Activated naive CD4-positive, alpha-beta T cell treated with anti-CD3 and anti-CD28 coated beads for 36 hours (primary cell): ENCODE results near the gene OTUB1. TPM values are rescaled to one million over a fixed set of nuclear protein-coding genes. Genes with fewer than 3 reads are reported as not detected.

Experiments
- CTCF ChIA-PET: fragments of 350-600 bp; sonication (Branson Sonifier 250); formaldehyde crosslinking; loops from one replicate; lab custom pipeline; 2021; ENCODE audit warnings: antibody characterized with exemption; lab: Charles Lee
- DNase-seq: peaks from one replicate; pipeline ENCODE4 v3.0.0-alpha.2; 2020
- H3K27ac Mint-ChIP-seq: one replicate; pipeline ENCODE4 v1.8.0; 2021; ENCODE audit warnings: mild to moderate bottlenecking, mixed read lengths
- H3K27me3 Mint-ChIP-seq: one replicate; pipeline ENCODE4 v1.8.0; 2021; ENCODE audit warnings: low read depth, mixed read lengths
- H3K36me3 Mint-ChIP-seq: one replicate; pipeline ENCODE4 v1.8.0; 2021; ENCODE audit warnings: low read depth, mixed read lengths
- H3K4me1 Mint-ChIP-seq: one replicate; pipeline ENCODE4 v1.8.0; 2021; ENCODE audit warnings: low read depth, mixed read lengths
- H3K4me3 Mint-ChIP-seq: one replicate; pipeline ENCODE4 v1.8.0; 2021; ENCODE audit warnings: mild to moderate bottlenecking, moderate library complexity, mixed read lengths
- H3K9me3 Mint-ChIP-seq: one replicate; pipeline ENCODE4 v1.8.0; 2021; ENCODE audit warnings: mixed read lengths
- intact Hi-C: fragments of 100-400 bp; cut with micrococcal nuclease; formaldehyde crosslinking; loops from one replicate; pipeline ENCODE4 v1.15.1; 2023
- total RNA-seq, 2 experiments: library from RNA; stranded (reverse); gene quantifications; one replicate each; pipeline ENCODE4 v1.2.3, GENCODE V29; 2021

OTUB1 gene
- total RNA-seq, 2 experiments from 2014 or later = 61.9 to 63.0 TPM

DNA sequence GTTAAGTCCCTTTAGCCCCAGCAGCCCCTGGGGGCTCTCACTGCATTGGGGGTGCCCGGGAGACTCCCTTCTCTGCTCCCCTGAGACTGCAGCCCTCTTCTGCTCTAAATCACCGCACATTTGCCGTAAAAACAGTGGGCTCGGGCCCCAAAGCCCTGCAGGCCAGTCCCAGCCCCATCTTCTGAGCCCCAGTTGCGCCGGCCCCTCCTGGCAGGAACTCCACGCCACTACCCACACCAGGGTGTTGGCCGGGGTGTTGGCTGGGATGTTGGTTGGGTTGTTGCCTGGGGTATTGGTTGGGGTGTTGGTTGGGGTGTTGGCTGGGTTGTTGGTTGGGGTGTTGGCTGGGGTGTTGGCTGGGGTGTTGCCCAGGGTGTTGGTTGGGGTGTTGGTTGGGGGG lies 23.5 kb downstream of the OTUB1 start:
- peaks cover 9% of the 10 kb centered on the region for H3K9me3 Mint-ChIP-seq
- CTCF ChIA-PET = no interaction called here
- H3K27me3 Mint-ChIP-seq = peaks cover 29% of the 10 kb centered on the region
- H3K27ac Mint-ChIP-seq = no peak overlapping the region
- H3K36me3 Mint-ChIP-seq = peaks cover 4% of the 10 kb centered on the region
- intact Hi-C loops = no loop called here
- peaks cover 13% of the 10 kb centered on the region for H3K4me1 Mint-ChIP-seq
- no peak for DNase-seq
- no peak overlapping the region for H3K4me3 Mint-ChIP-seq

DNA sequence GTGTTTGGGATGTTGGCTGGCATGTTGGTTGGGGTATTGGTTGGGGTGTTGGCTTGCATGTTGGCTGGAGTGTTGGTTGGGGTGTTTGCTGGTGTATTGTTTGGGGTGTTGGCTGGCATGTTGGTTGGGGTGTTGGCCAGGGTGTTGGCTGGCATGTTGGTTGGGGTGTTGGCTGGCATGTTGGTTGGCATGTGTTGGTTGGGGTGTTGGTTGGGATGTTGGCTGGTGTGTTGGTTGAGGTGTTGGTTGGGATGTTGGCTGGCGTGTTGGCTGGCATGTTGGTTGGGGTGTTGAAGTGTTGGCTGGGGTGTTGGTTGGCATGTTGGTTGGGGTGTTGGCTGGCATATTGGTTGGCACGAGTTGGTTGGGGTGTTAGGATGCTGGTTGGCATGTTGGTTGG lies 24.5 kb downstream of the OTUB1 start:
- intact Hi-C loops = no loop called here
- Mint-ChIP-seq H3K27ac (no peak overlapping the region), H3K4me3 (no peak overlapping the region), H3K27me3 (peaks cover 27% of the 10 kb centered on the region), H3K4me1 (peaks cover 13% of the 10 kb centered on the region), H3K36me3 (peaks cover 4% of the 10 kb centered on the region), H3K9me3 (peaks cover 9% of the 10 kb centered on the region)
- no peak for DNase-seq
- CTCF ChIA-PET = no interaction called here

DNA sequence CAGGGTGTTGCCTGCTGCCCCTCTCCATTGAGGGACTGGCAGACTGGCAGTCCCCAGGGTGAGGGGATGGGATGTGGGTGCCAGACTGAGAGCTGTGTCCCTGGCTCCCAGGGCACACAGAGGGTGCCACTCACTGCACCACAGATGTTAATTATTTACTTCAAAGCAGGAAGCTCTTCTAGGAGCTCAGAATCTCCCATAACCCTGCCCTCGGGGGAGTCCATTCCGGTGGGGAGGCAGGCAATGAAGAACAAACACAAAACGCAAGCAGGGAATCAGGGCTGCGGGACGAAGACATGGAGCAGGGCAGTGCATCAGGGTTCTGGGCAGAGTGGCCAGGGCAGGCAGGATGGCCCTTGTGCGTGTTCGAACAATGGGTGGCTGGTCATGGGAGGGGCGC lies 25.1 kb downstream of the OTUB1 start:
- Mint-ChIP-seq H3K27ac (no peak overlapping the region), H3K4me1 (peaks cover 13% of the 10 kb centered on the region), H3K27me3 (peaks cover 23% of the 10 kb centered on the region), H3K9me3 (peaks cover 9% of the 10 kb centered on the region), H3K36me3 (peaks cover 4% of the 10 kb centered on the region), H3K4me3 (no peak overlapping the region)
- DNase-seq = no peak
- intact Hi-C loops = no loop called here
- CTCF ChIA-PET = no interaction called here

GRCh38 chr11:64013141-64013896 lies 27.1 kb downstream of the OTUB1 start:
- Mint-ChIP-seq H3K36me3 (peaks cover 4% of the 10 kb centered on the region), H3K27ac (no peak overlapping the region), H3K27me3 (peaks cover 5% of the 10 kb centered on the region), H3K9me3 (peaks cover 9% of the 10 kb centered on the region), H3K4me1 (no peaks in the 10 kb centered on the region), H3K4me3 (no peak overlapping the region)
- CTCF ChIA-PET = no interaction called here
- DNase-seq = no peak
- intact Hi-C loops = no loop called here

DNA sequence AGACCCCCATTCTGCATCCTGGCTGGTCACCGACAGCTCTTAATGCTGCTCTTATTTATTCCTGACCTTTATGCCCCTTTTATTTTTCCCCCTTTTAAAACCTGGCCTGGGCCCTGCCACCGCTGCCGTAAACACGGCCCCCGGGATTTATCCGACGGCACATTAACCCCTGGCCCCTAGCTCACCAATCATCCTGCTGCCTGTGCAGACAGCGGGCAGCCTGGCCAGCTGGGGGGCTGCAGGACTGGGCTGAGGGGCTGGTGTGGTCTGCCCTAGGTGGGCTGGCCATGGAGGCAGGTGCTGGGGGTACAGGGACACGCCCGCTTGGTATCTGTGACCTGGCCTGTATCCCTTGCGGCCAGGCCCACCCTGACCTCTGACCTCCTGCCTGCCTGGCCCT lies 28.1 kb downstream of the OTUB1 start:
- peaks cover 4% of the 10 kb centered on the region for H3K36me3 Mint-ChIP-seq
- DNase-seq = no peak
- intact Hi-C loops = loop anchor here (2.0 kb wide), 1 partner anchor 26 kb away; no protein-coding TSS in a partner anchor
- H3K27ac Mint-ChIP-seq = no peak overlapping the region
- no peaks in the 10 kb centered on the region for H3K27me3 Mint-ChIP-seq
- H3K9me3 Mint-ChIP-seq = peaks cover 9% of the 10 kb centered on the region
- H3K4me3 Mint-ChIP-seq = no peak overlapping the region
- no peaks in the 10 kb centered on the region for H3K4me1 Mint-ChIP-seq
- CTCF ChIA-PET = no interaction called here

DNA sequence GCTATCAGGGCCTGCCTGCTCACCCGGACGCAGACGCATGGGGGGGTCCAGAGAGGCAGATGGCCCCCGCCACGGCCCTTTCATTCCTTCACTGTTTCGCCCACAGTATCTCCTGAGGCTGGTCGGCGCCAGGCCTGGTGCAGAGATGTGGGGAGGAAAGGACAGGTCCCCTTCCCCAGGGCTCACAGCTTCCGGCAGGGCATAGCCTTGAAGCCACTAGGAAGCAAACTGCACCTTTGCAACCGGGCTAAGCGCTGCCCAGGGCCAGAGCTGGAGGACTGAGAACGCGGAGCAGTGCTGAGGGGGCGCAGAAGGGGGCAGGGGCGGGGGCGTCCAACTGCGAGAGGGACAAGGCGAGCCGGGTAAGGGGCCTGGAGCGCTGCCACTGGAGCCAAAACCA lies 29.3 kb downstream of the OTUB1 start:
- peaks cover 4% of the 10 kb centered on the region for H3K36me3 Mint-ChIP-seq
- no peak overlapping the region for H3K4me3 Mint-ChIP-seq
- no peak for DNase-seq
- CTCF ChIA-PET = interaction anchor here (1.4 kb wide), 1 partner anchor 15 kb away, joined by 5 read pairs; no protein-coding TSS in a partner anchor
- H3K4me1 Mint-ChIP-seq = no peaks in the 10 kb centered on the region
- H3K27me3 Mint-ChIP-seq = no peaks in the 10 kb centered on the region
- H3K27ac Mint-ChIP-seq = no peak overlapping the region
- intact Hi-C loops = loop anchor here (2.0 kb wide), 1 partner anchor 27 kb away; no protein-coding TSS in a partner anchor
- H3K9me3 Mint-ChIP-seq = peaks cover 4% of the 10 kb centered on the region

GRCh38 chr11:64015935-64016845 lies 30.0 kb downstream of the OTUB1 start:
- no peaks in the 10 kb centered on the region for H3K27me3 Mint-ChIP-seq
- no peak overlapping the region for H3K27ac Mint-ChIP-seq
- H3K36me3 Mint-ChIP-seq = no peaks in the 10 kb centered on the region
- intact Hi-C loops = loop anchor here (2.0 kb wide), 1 partner anchor 27 kb away; no protein-coding TSS in a partner anchor
- H3K4me1 Mint-ChIP-seq = no peaks in the 10 kb centered on the region
- CTCF ChIA-PET = interaction anchor here (1.4 kb wide), 1 partner anchor 15 kb away, joined by 5 read pairs; no protein-coding TSS in a partner anchor
- DNase-seq = no peak
- H3K4me3 Mint-ChIP-seq = no peak overlapping the region
- no peaks in the 10 kb centered on the region for H3K9me3 Mint-ChIP-seq

GRCh38 chr11:64017945-64018224 lies 31.6 kb downstream of the OTUB1 start:
- Mint-ChIP-seq H3K9me3 (no peaks in the 10 kb centered on the region), H3K4me3 (no peak overlapping the region), H3K27ac (no peak overlapping the region), H3K27me3 (no peaks in the 10 kb centered on the region), H3K36me3 (no peaks in the 10 kb centered on the region), H3K4me1 (no peaks in the 10 kb centered on the region)
- CTCF ChIA-PET = no interaction called here
- intact Hi-C loops = no loop called here
- no peak for DNase-seq

- no peak overlapping the region for H3K4me3 Mint-ChIP-seq
- H3K36me3 Mint-ChIP-seq = no peaks in the 10 kb centered on the region
- CTCF ChIA-PET = no interaction called here
- intact Hi-C loops = no loop called here
- no peaks in the 10 kb centered on the region for H3K4me1 Mint-ChIP-seq
- no peak for DNase-seq
- no peaks in the 10 kb centered on the region for H3K27me3 Mint-ChIP-seq
- H3K27ac Mint-ChIP-seq = no peak overlapping the region
- no peaks in the 10 kb centered on the region for H3K9me3 Mint-ChIP-seq
Measured at GRCh38 chr11:64018310-64018709, 32.1 kb downstream of the OTUB1 start.

DNA sequence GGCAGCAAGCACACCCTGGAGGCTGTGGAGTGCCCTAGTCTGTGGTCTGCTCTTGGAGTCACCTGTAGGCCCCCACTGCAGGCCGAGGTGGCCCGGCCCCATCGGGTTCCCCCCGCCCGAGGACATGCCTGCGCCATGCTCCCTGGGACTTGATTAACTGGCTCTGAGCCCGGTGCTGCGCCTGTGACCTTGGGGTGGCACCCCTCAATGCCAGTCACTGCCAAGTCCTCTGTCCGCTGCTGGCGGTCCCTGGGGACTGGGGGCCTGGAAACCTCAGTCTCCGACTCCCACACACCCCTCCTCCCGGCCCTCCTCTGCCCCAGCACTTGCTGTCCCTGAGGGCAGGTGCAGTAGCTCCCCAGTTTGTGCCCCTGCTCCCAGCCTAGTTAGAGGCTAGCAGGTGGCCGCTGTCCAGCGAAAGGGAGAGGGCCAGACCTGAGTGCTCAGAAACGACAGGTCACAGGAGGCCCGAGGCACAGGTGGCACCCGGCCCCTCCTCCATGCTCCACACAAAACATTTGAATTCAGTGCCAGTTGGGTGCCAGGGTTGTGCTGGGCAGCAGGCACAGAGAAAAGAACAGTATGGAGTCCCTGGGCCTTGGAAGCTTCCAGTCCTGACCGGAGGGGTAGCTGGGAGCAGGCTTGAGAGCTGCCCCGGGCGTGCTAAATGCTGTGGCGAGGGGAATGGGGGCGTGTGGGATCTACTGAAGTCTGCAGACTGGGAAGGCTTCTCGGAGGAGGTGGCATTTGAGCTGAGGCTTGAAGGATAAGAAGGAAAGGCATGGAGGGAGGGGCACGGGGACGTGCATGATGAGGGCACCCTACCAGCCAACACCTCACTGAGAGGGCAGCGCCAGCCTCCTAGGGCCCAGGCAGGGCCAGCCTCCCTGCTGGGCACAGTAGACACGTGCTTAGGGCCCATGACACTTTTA lies 33.1 kb downstream of the OTUB1 start:
- DNase-seq = no peak
- H3K4me1 Mint-ChIP-seq = no peaks in the 10 kb centered on the region
- H3K4me3 Mint-ChIP-seq = no peak overlapping the region
- CTCF ChIA-PET = no interaction called here
- no peaks in the 10 kb centered on the region for H3K36me3 Mint-ChIP-seq
- H3K27ac Mint-ChIP-seq = no peak overlapping the region
- intact Hi-C loops = no loop called here
- no peaks in the 10 kb centered on the region for H3K9me3 Mint-ChIP-seq
- no peaks in the 10 kb centered on the region for H3K27me3 Mint-ChIP-seq

DNA sequence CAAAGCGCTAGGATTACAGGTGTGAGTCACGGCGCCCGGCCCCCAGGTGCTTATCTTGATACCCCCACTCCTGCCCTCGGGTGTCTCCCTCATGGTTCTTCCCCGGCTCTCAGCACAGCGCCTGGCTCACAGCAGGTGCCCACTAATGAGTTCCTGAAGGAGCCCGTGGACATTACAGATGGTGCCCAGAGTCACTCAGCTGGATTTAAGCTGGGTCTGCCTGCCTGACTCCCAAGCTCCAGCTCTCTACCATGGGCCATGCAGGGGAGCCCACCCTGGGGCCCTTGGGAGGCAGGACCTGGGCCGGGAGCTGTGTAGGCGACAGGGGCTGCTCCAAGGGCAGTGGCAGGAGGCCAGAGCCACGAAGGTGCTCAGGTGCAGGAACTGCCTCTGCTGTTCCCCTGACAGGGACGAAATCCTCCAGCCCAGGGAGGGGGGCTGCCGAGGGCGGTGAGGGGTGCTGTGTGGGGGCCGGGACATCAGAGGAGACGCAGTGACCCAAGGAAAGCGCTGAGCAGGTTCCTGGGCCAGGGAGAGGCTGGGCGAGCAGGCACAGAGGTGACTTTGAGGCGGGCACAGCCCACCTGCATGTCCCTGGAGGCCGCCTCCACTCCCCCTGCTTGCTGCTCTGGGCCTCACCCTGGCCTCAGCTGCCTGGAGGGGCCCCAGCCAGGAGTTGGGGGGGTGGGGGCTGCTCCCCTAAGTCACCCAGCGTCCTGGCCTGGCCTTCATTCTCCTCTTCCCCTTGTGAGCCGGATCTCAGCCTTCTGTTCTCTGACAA lies 34.9 kb downstream of the OTUB1 start:
- CTCF ChIA-PET = no interaction called here
- H3K36me3 Mint-ChIP-seq = no peaks in the 10 kb centered on the region
- no peak overlapping the region for H3K27ac Mint-ChIP-seq
- H3K27me3 Mint-ChIP-seq = no peaks in the 10 kb centered on the region
- intact Hi-C loops = no loop called here
- no peaks in the 10 kb centered on the region for H3K9me3 Mint-ChIP-seq
- DNase-seq = no peak
- no peak overlapping the region for H3K4me3 Mint-ChIP-seq
- H3K4me1 Mint-ChIP-seq = no peaks in the 10 kb centered on the region
